Measurements from ENCODE around the gene EFCAB5. TPM values are rescaled to one million over a fixed set of nuclear protein-coding genes. Genes with fewer than 3 reads are reported as not detected.
A peak's percentile ranks its signal among the peaks of the same experiment; 100 is the strongest.

The EFCAB5 gene
- total and polyA plus RNA-seq, 2 of the 13 experiments (the other 11 are each of a cell fraction or from before 2014, with no cell fraction given) = 0.15 TPM; not detected in 1

GRCh38 chr17:30116661-30117551, 175.5 kb downstream of the EFCAB5 start, which contains the start of gene NSRP1 (continued):
- TF ChIP-seq PRDM10 (CRISPR knock-in tag; IDR thresholded peaks at IDR 0.05; ENCODE audit: low read depth) (no peak), POLR2AphosphoS2 (IDR thresholded peaks at IDR 0.05; ENCODE audit: low read depth, low read length) (peak; percentile 77; the same call in 1 of the 2 replicates), ZIK1 (CRISPR knock-in tag; IDR thresholded peaks at IDR 0.05; ENCODE audit: borderline replicate concordance, low read depth) (0 out of 2 replicates have a peak, but pooled peaks have one; percentile 48), HNRNPH1 (optimal IDR thresholded peaks at IDR 0.05; ENCODE audit: low read depth, low read length) (no peak), ZZZ3 (CRISPR knock-in tag; IDR thresholded peaks at IDR 0.05; ENCODE audit: borderline replicate concordance) (no peak), DMAP1 (CRISPR knock-in tag; IDR thresholded peaks at IDR 0.05) (peak; percentile 86), ZNF570 (CRISPR knock-in tag; IDR thresholded peaks at IDR 0.05; ENCODE audit: borderline replicate concordance) (no peak), ZNF549 (CRISPR knock-in tag; IDR thresholded peaks at IDR 0.05) (no peak), ESRRA (CRISPR knock-in tag; IDR thresholded peaks at IDR 0.05; ENCODE audit: low read depth) (no peak), MLLT10 (CRISPR knock-in tag; IDR thresholded peaks at IDR 0.05) (no peak), BORCS8-MEF2B (CRISPR knock-in tag; IDR thresholded peaks at IDR 0.05) (peak; percentile 53; the same call in 1 of the 2 replicates), ERF (CRISPR knock-in tag; IDR thresholded peaks at IDR 0.05) (peak; percentile 83), HOXA9 (CRISPR knock-in tag; IDR thresholded peaks at IDR 0.05; ENCODE audit: borderline replicate concordance) (no peak), DMTF1 (CRISPR knock-in tag; IDR thresholded peaks at IDR 0.05) (no peak), MAFF (IDR thresholded peaks at IDR 0.05; ENCODE audit: low read depth, low read length) (no peak), ZNF7 (CRISPR knock-in tag; IDR thresholded peaks at IDR 0.05) (no peak), RELA (CRISPR knock-in tag; IDR thresholded peaks at IDR 0.05) (no peak), MED8 (CRISPR knock-in tag; IDR thresholded peaks at IDR 0.05; ENCODE audit: insufficient replicate concordance) (peak; percentile 72), ZBTB42 (CRISPR knock-in tag; IDR thresholded peaks at IDR 0.05) (no peak)
- TF ChIP-seq, protein P1, sequence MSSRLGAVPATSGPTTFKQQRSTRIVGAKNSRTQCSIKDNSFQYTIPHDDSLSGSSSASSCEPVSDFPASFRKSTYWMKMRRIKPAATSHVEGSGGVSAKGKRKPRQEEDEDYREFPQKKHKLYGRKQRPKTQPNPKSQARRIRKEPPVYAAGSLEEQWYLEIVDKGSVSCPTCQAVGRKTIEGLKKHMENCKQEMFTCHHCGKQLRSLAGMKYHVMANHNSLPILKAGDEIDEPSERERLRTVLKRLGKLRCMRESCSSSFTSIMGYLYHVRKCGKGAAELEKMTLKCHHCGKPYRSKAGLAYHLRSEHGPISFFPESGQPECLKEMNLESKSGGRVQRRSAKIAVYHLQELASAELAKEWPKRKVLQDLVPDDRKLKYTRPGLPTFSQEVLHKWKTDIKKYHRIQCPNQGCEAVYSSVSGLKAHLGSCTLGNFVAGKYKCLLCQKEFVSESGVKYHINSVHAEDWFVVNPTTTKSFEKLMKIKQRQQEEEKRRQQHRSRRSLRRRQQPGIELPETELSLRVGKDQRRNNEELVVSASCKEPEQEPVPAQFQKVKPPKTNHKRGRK (CRISPR knock-in tag; IDR thresholded peaks at IDR 0.05) = no peak
- TF ChIP-seq, protein P2, sequence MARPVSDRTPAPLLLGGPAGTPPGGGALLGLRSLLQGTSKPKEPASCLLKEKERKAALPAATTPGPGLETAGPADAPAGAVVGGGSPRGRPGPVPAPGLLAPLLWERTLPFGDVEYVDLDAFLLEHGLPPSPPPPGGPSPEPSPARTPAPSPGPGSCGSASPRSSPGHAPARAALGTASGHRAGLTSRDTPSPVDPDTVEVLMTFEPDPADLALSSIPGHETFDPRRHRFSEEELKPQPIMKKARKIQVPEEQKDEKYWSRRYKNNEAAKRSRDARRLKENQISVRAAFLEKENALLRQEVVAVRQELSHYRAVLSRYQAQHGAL (CRISPR knock-in tag; IDR thresholded peaks at IDR 0.05; ENCODE audit: not compliant biosample characterization) = no peak
